GM19043 (cell line): ENCODE data around the gene PRMT9.

Source experiments
- ATAC-seq: cut with Tn5 transposase; IDR thresholded peaks from one replicate; pipeline ENCODE4 v1.9.1; 2021; ENCODE audit warnings: low read depth; ENCODE audit not compliant: unreplicated experiment

The PRMT9 gene

GRCh38 chr4:147625733-147626132 is 58.2 kb downstream of the PRMT9 start:
- no peak for ATAC-seq

GRCh38 chr4:147620315-147620714 is 63.6 kb downstream of the PRMT9 start:
- no peak for ATAC-seq

GRCh38 chr4:147617841-147618691 is 65.9 kb downstream of the PRMT9 start:
- peak; percentile 9 for ATAC-seq

- ATAC-seq, result peak; percentile 100
These were observed 66.7 kb downstream of the PRMT9 start, which contains the start of gene TMEM184C for GRCh38 chr4:147617173-147617840. Gene TMEM184C (plus strand): TSS chr4:147617397. CDS start chr4:147617957, 560 bp downstream.

- ATAC-seq, result peak; percentile 6
These were observed 67.2 kb downstream of the PRMT9 start for GRCh38 chr4:147616849-147617172.

- no peak for ATAC-seq
These were observed 73.3 kb downstream of the PRMT9 start for GRCh38 chr4:147610686-147611085.

GRCh38 chr4:147607471-147607870 is 76.5 kb downstream of the PRMT9 start:
- ATAC-seq, result no peak

- ATAC-seq, result no peak
These were observed 78.5 kb downstream of the PRMT9 start for GRCh38 chr4:147605499-147605898.

- no peak for ATAC-seq
These were observed 84.2 kb downstream of the PRMT9 start for GRCh38 chr4:147599769-147600168.

- no peak for ATAC-seq
These were observed 84.8 kb downstream of the PRMT9 start for GRCh38 chr4:147599206-147599605.

GRCh38 chr4:147597561-147597960 is 86.4 kb downstream of the PRMT9 start:
- ATAC-seq, result no peak

GRCh38 chr4:147596981-147597380 is 87.0 kb downstream of the PRMT9 start:
- no peak for ATAC-seq

GRCh38 chr4:147596377-147596776 is 87.6 kb downstream of the PRMT9 start:
- no peak for ATAC-seq

- no peak for ATAC-seq
These were observed 89.4 kb downstream of the PRMT9 start for GRCh38 chr4:147594578-147594977.

- ATAC-seq, result no peak
These were observed 89.9 kb downstream of the PRMT9 start for GRCh38 chr4:147594107-147594506.

- ATAC-seq, result no peak
These were observed 92.9 kb downstream of the PRMT9 start for GRCh38 chr4:147591106-147591505.

- ATAC-seq, result no peak
These were observed 93.6 kb downstream of the PRMT9 start for GRCh38 chr4:147590249-147590920.

GRCh38 chr4:147589586-147589985 is 94.4 kb downstream of the PRMT9 start:
- no peak for ATAC-seq
